GM12892 (cell line): ENCODE data around the gene KRT74.

ENCODE experiments used
- DNase-seq: peaks from one replicate; pipeline ENCODE4 v3.0.0; 2011; ENCODE audit not compliant: insufficient read length
- FAIRE-seq: peaks from 2 replicates; lab custom pipeline; 2011; peaks lifted over from hg19 to GRCh38; lab: Jason Lieb, UNC
- POLR2A ChIP-seq: IDR thresholded peaks from 2 replicates; pipeline ENCODE4 v1.6.1; 2011; ENCODE audit warnings: low read depth, low read length, control low read depth
- POLR2AphosphoS5 ChIP-seq: IDR thresholded peaks from 2 replicates; pipeline ENCODE4 v1.6.1; 2011; ENCODE audit warnings: low read depth, low read length, control low read depth
- TAF1 ChIP-seq: IDR thresholded peaks from 2 replicates; pipeline ENCODE4 v1.6.1; 2011; ENCODE audit warnings: low read depth, mild to moderate bottlenecking, control low read depth, low read length, borderline replicate concordance

The KRT74 gene

GRCh38 chr12:52558781-52559445 is 14.7 kb downstream of the KRT74 start:
- TF ChIP-seq POLR2A: no peak
- no peak for FAIRE-seq
- no peak for DNase-seq

GRCh38 chr12:52557476-52557875 is 16.2 kb downstream of the KRT74 start:
- FAIRE-seq: no peak
- DNase-seq: no peak
- TF ChIP-seq POLR2A (no peak), POLR2AphosphoS5 (no peak), TAF1 (no peak)

- TF ChIP-seq POLR2A: no peak
- no peak for TF ChIP-seq POLR2AphosphoS5
- no peak for TF ChIP-seq TAF1
- no peak for FAIRE-seq
- no peak for DNase-seq
Observed at GRCh38 chr12:52555577-52555976, 18.1 kb downstream of the KRT74 start.

- DNase-seq (no peak), FAIRE-seq (no peak)
Observed at GRCh38 chr12:52552681-52553195, 20.9 kb downstream of the KRT74 start, which contains the start of gene KRT71. KRT71 (minus strand) TSS chr12:52553145; CDS start chr12:52553077, 68 bp downstream.

GRCh38 chr12:52552055-52552454 is 21.6 kb downstream of the KRT74 start:
- no peak for TF ChIP-seq POLR2AphosphoS5
- no peak for TF ChIP-seq POLR2A
- no peak for TF ChIP-seq TAF1
- DNase-seq: no peak
- no peak for FAIRE-seq

More at GRCh38 chr12:52552681-52553195, 20.9 kb downstream of the KRT74 start, which contains the start of gene KRT71:
- TF ChIP-seq POLR2AphosphoS5: no peak
- no peak for TF ChIP-seq POLR2A
- no peak for TF ChIP-seq TAF1

- DNase-seq (no peak), FAIRE-seq (no peak)
- TF ChIP-seq POLR2A: no peak
- TF ChIP-seq POLR2AphosphoS5: no peak
- no peak for TF ChIP-seq TAF1
Observed at GRCh38 chr12:52551216-52551865, 22.3 kb downstream of the KRT74 start.

- TF ChIP-seq TAF1 (no peak), POLR2A (no peak), POLR2AphosphoS5 (no peak)
- DNase-seq (no peak), FAIRE-seq (no peak)
Observed at GRCh38 chr12:52546126-52546525, 27.5 kb downstream of the KRT74 start.

- DNase-seq (no peak), FAIRE-seq (no peak)
- no peak for TF ChIP-seq TAF1
- TF ChIP-seq POLR2A: no peak
- TF ChIP-seq POLR2AphosphoS5: no peak
Observed at GRCh38 chr12:52543985-52544883, 29.4 kb downstream of the KRT74 start.

- TF ChIP-seq POLR2A (no peak), POLR2AphosphoS5 (no peak), TAF1 (no peak)
- no peak for FAIRE-seq
- DNase-seq: no peak
Observed at GRCh38 chr12:52542785-52543318, 30.8 kb downstream of the KRT74 start.

GRCh38 chr12:52542157-52542556 is 31.5 kb downstream of the KRT74 start:
- no peak for FAIRE-seq
- DNase-seq: no peak
- TF ChIP-seq POLR2A (no peak), TAF1 (no peak), POLR2AphosphoS5 (no peak)

GRCh38 chr12:52541709-52542108 is 31.9 kb downstream of the KRT74 start:
- no peak for DNase-seq
- no peak for FAIRE-seq

More at GRCh38 chr12:52541709-52542108, 31.9 kb downstream of the KRT74 start:
- no peak for TF ChIP-seq TAF1
- TF ChIP-seq POLR2AphosphoS5: no peak
- no peak for TF ChIP-seq POLR2A
